ENCODE measurements around the gene SPIRE2. TPM values are rescaled to one million over a fixed set of nuclear protein-coding genes. Genes with fewer than 3 reads are reported as not detected.
"Not testable (repeated sequence)": the region's sequence is repeated elsewhere in the genome, so short reads cannot be mapped to it uniquely, and the experiment has no call there.

SPIRE2 gene
- total and polyA plus RNA-seq, 2 donors: 1.6 to 3.7 TPM

GRCh38 chr16:89869911-89870310, 41.6 kb downstream of the SPIRE2 start:
- Histone ChIP-seq H3K9me3 (ENCODE audit: control insufficient read depth in 2 of 2, insufficient read depth in 1 of 2, low read length in 1 of 2) (peaks cover 8 to 17% of the 10 kb centered on the region in 2 donors), H3K27ac (ENCODE audit: low read depth in 1 of 2, low read length in 1 of 2) (no peak overlapping the region), H3K4me1 (ENCODE audit: control insufficient read depth in 2 of 2, insufficient read depth in 2 of 2, low read length in 2 of 2) (peaks cover 5 to 20% of the 10 kb centered on the region in 2 donors), H3K27me3 (ENCODE audit: control insufficient read depth in 2 of 2, insufficient read depth in 1 of 2, low read length in 1 of 2) (no peaks in the 10 kb centered on the region), H3K36me3 (ENCODE audit: control insufficient read depth in 2 of 2, insufficient read depth in 2 of 2, low read length in 1 of 2) (peaks cover 5 to 9% of the 10 kb centered on the region in 2 donors), H3K4me3 (ENCODE audit: low read length in 2 of 2) (no peak overlapping the region)
- 98% methylated on average over 12 of the region's 12 CpGs for WGBS
- no peak for DNase-seq (ENCODE audit: low read depth in 6 of 9, low spot score in 9 of 9)

- no peak for DNase-seq (ENCODE audit: low read depth in 6 of 9, low spot score in 9 of 9)
- 97% methylated on average over 6 of the region's 6 CpGs for WGBS
- Histone ChIP-seq H3K27me3 (ENCODE audit: control insufficient read depth in 2 of 2, insufficient read depth in 1 of 2, low read length in 1 of 2) (no peaks in the 10 kb centered on the region), H3K4me3 (ENCODE audit: low read length in 2 of 2) (no peak overlapping the region), H3K27ac (ENCODE audit: low read depth in 1 of 2, low read length in 1 of 2) (no peak overlapping the region), H3K36me3 (ENCODE audit: control insufficient read depth in 2 of 2, insufficient read depth in 2 of 2, low read length in 1 of 2) (peaks cover 8 to 10% of the 10 kb centered on the region in 2 donors), H3K9me3 (ENCODE audit: control insufficient read depth in 2 of 2, insufficient read depth in 1 of 2, low read length in 1 of 2) (peaks cover 8 to 18% of the 10 kb centered on the region in 2 donors), H3K4me1 (ENCODE audit: control insufficient read depth in 2 of 2, insufficient read depth in 2 of 2, low read length in 2 of 2) (peaks cover 5 to 22% of the 10 kb centered on the region in 2 donors)
Measured at GRCh38 chr16:89870440-89870839, 42.2 kb downstream of the SPIRE2 start.

- peaks cover 8 to 18% of the 10 kb centered on the region in 2 donors for H3K9me3 ChIP-seq (ENCODE audit: control insufficient read depth in 2 of 2, insufficient read depth in 1 of 2, low read length in 1 of 2)
- 89% methylated on average over 9 of the region's 9 CpGs for WGBS
- no peak overlapping the region for H3K27ac ChIP-seq (ENCODE audit: low read depth in 1 of 2, low read length in 1 of 2)
- H3K4me3 ChIP-seq (ENCODE audit: low read length in 2 of 2): no peak overlapping the region
- H3K36me3 ChIP-seq (ENCODE audit: control insufficient read depth in 2 of 2, insufficient read depth in 2 of 2, low read length in 1 of 2): peaks cover 13 to 17% of the 10 kb centered on the region in 2 donors
- H3K4me1 ChIP-seq (ENCODE audit: control insufficient read depth in 2 of 2, insufficient read depth in 2 of 2, low read length in 2 of 2): peaks cover 5 to 22% of the 10 kb centered on the region in 2 donors
- no peaks in the 10 kb centered on the region for H3K27me3 ChIP-seq (ENCODE audit: control insufficient read depth in 2 of 2, insufficient read depth in 1 of 2, low read length in 1 of 2)
- DNase-seq (ENCODE audit: low read depth in 6 of 9, low spot score in 9 of 9): no peak
Measured at GRCh38 chr16:89871895-89872294, 43.6 kb downstream of the SPIRE2 start.

DNA sequence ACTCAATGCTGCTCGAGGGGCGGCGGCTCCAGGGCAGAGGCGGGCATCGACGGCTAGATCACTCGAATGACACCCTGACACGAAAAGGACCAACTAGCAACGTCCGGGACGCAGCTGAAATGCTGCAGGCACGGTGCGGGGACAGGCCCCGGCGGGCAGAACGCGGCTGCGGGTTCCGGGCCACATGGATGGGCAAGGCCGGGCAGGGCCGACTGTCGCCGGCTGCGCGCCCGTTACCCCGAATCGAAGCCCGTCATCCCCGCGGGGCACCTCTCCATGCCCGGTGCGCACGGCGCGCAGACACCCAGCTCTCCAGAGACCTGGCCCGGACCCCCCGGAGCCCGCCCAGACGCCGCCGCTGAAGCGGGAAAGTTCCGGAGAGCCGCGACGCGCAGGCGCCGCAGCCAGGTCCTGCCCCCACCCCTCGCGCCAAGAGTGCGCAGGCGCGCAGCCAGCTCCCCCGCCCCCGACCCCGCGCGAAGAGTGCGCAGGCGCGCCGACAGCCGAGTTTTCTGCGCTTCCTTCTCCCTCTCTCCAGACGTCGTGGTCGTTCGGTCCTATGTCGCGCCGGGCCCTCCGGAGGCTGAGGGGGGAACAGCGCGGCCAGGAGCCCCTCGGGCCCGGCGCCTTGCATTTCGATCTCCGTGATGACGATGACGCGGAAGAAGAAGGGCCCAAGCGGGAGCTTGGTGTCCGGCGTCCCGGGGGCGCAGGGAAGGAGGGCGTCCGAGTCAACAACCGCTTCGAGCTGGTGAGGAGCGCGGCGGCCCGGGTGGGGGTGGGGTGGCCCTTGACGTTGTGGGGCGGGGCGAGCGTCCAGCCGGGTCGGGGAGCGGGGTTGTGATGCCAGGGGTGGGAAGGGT, 45.1 kb downstream of the SPIRE2 start, which contains the start of gene TCF25:
Gene TCF25, plus strand, starts transcription at position 484 of the 863 bp plus-strand sequence. Its CDS starts 76 bp downstream, at position 560.
- H3K4me3 ChIP-seq (ENCODE audit: low read length in 2 of 2): peak within 1 kb of the TSS; percentile 90 to 91
- H3K4me1 ChIP-seq (ENCODE audit: control insufficient read depth in 2 of 2, insufficient read depth in 2 of 2, low read length in 2 of 2): peaks cover 5 to 22% of the 10 kb centered on the region in 2 donors
- peak in 8 of 9 donors; percentile 84 to 95 (median 90) for DNase-seq (ENCODE audit: low read depth in 6 of 9, low spot score in 9 of 9)
- 1% methylated on average over 104 of the region's 104 CpGs for WGBS
- peaks cover 3 to 8% of the 10 kb centered on the region in 2 donors for H3K9me3 ChIP-seq (ENCODE audit: control insufficient read depth in 2 of 2, insufficient read depth in 1 of 2, low read length in 1 of 2)
- peak within 1 kb of the TSS; percentile 100 for H3K27ac ChIP-seq (ENCODE audit: low read depth in 1 of 2, low read length in 1 of 2)
- H3K36me3 ChIP-seq (ENCODE audit: control insufficient read depth in 2 of 2, insufficient read depth in 2 of 2, low read length in 1 of 2): peaks cover 10 to 31% of the 10 kb centered on the region in 2 donors
- no peaks in the 10 kb centered on the region for H3K27me3 ChIP-seq (ENCODE audit: control insufficient read depth in 2 of 2, insufficient read depth in 1 of 2, low read length in 1 of 2)

DNA sequence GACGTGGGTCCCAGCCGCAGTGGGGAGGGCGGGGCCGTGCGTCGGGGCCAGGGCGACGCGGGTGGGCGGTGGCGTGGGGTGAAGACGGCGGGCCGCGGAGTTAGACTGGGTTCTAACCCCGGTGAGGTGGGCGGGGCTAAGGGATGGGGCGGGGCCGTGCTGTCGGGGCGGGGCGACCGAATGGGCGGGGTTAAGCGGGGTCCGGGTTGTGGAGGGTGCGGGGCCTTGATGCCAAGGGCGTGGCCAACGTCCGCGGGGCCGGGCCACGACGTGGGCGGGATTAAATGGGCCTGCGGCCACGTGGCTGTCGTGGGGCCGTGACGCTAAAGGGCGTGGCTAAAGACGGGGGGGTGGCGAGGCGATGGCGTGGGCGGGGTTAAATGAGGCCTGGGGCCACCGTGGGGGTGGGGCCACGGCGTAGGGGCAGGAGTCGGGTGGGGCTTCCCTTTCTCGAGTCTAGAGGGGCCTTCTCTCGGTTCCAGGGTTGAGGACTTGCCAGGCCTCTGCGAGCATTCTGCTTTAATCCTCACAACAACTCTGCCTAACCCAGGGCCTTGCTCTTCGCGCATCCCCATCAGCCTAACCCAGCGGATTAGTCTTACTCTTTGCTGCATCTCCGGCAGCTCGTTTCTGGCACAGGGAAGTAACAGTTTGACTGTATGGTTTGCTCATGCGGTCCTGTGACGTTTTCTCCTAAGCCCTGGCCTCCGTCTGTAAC, 45.9 kb downstream of the SPIRE2 start:
- H3K4me3 ChIP-seq (ENCODE audit: low read length in 2 of 2): peak overlapping the region; percentile 90 to 91
- H3K4me1 ChIP-seq (ENCODE audit: control insufficient read depth in 2 of 2, insufficient read depth in 2 of 2, low read length in 2 of 2): peaks cover 5 to 22% of the 10 kb centered on the region in 2 donors
- WGBS: 8% methylated on average over 61 of the region's 61 CpGs
- no peaks in the 10 kb centered on the region for H3K27me3 ChIP-seq (ENCODE audit: control insufficient read depth in 2 of 2, insufficient read depth in 1 of 2, low read length in 1 of 2)
- H3K27ac ChIP-seq (ENCODE audit: low read depth in 1 of 2, low read length in 1 of 2): peak overlapping the region; percentile 100
- H3K9me3 ChIP-seq (ENCODE audit: control insufficient read depth in 2 of 2, insufficient read depth in 1 of 2, low read length in 1 of 2): peaks cover 3 to 8% of the 10 kb centered on the region in 2 donors
- H3K36me3 ChIP-seq (ENCODE audit: control insufficient read depth in 2 of 2, insufficient read depth in 2 of 2, low read length in 1 of 2): peaks cover 16 to 38% of the 10 kb centered on the region in 2 donors
- DNase-seq (ENCODE audit: low read depth in 6 of 9, low spot score in 9 of 9): peak in 8 of 9 donors; percentile 51 to 92 (median 80)

GRCh38 chr16:89879123-89879522, 50.8 kb downstream of the SPIRE2 start:
- not testable (repeated sequence) for H3K27ac ChIP-seq (ENCODE audit: low read depth in 1 of 2, low read length in 1 of 2); H3K4me3 ChIP-seq (ENCODE audit: low read length in 2 of 2); H3K27me3 ChIP-seq (ENCODE audit: control insufficient read depth in 2 of 2, insufficient read depth in 1 of 2, low read length in 1 of 2); H3K4me1 ChIP-seq (ENCODE audit: control insufficient read depth in 2 of 2, insufficient read depth in 2 of 2, low read length in 2 of 2); DNase-seq (ENCODE audit: low read depth in 6 of 9, low spot score in 9 of 9); H3K9me3 ChIP-seq (ENCODE audit: control insufficient read depth in 2 of 2, insufficient read depth in 1 of 2, low read length in 1 of 2)
- peaks cover 52 to 76% of the 10 kb centered on the region in 2 donors for H3K36me3 ChIP-seq (ENCODE audit: control insufficient read depth in 2 of 2, insufficient read depth in 2 of 2, low read length in 1 of 2)
- WGBS: 98% methylated on average over 27 of the region's 28 CpGs

GRCh38 chr16:89880477-89881367, 52.4 kb downstream of the SPIRE2 start:
- H3K9me3 ChIP-seq (ENCODE audit: control insufficient read depth in 2 of 2, insufficient read depth in 1 of 2, low read length in 1 of 2): no peaks in the 10 kb centered on the region
- H3K27ac ChIP-seq (ENCODE audit: low read depth in 1 of 2, low read length in 1 of 2): no peak overlapping the region
- peaks cover 59 to 78% of the 10 kb centered on the region in 2 donors for H3K36me3 ChIP-seq (ENCODE audit: control insufficient read depth in 2 of 2, insufficient read depth in 2 of 2, low read length in 1 of 2)

DNA sequence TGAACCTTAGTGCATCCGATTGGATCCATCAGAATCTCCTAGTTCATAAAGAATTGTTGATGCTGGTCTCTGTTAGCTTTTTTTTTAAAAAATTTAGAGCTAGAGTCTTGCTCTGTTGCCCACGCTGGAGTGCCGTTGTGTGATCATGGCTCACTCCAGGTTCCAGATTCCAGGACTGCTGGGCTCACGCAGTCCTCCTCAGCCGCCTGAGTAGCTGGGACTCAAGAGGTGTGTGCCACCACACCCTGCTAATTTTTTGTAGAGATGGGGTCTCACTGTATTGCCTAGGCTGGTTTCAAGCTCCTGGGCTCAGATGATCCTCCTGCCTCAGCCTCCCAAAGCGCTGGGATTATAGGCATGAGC, 53.1 kb downstream of the SPIRE2 start:
- peaks cover 59 to 75% of the 10 kb centered on the region in 2 donors for H3K36me3 ChIP-seq (ENCODE audit: control insufficient read depth in 2 of 2, insufficient read depth in 2 of 2, low read length in 1 of 2)
- peak overlapping the region in 1 of 2 donors; percentile 26 for H3K27ac ChIP-seq (ENCODE audit: low read depth in 1 of 2, low read length in 1 of 2)
- H3K4me1 ChIP-seq (ENCODE audit: control insufficient read depth in 2 of 2, insufficient read depth in 2 of 2, low read length in 2 of 2): no peaks in the 10 kb centered on the region
- no peaks in the 10 kb centered on the region for H3K9me3 ChIP-seq (ENCODE audit: control insufficient read depth in 2 of 2, insufficient read depth in 1 of 2, low read length in 1 of 2)
- H3K27me3 ChIP-seq (ENCODE audit: control insufficient read depth in 2 of 2, insufficient read depth in 1 of 2, low read length in 1 of 2): no peaks in the 10 kb centered on the region
- 94% methylated on average over 6 of the region's 6 CpGs for WGBS
- DNase-seq (ENCODE audit: low read depth in 6 of 9, low spot score in 9 of 9): no peak
- no peak overlapping the region for H3K4me3 ChIP-seq (ENCODE audit: low read length in 2 of 2)

More at GRCh38 chr16:89880477-89881367, 52.4 kb downstream of the SPIRE2 start:
- H3K27me3 ChIP-seq (ENCODE audit: control insufficient read depth in 2 of 2, insufficient read depth in 1 of 2, low read length in 1 of 2): no peaks in the 10 kb centered on the region
- no peaks in the 10 kb centered on the region for H3K4me1 ChIP-seq (ENCODE audit: control insufficient read depth in 2 of 2, insufficient read depth in 2 of 2, low read length in 2 of 2)
- 92% methylated on average over 18 of the region's 18 CpGs for WGBS
- no peak for DNase-seq (ENCODE audit: low read depth in 6 of 9, low spot score in 9 of 9)
- no peak overlapping the region for H3K4me3 ChIP-seq (ENCODE audit: low read length in 2 of 2)

Measured in thymus (tissue), 11 donors.